HG03354 (cell line): ENCODE results near the gene KRTAP10-5.
"Not testable (repeated sequence)": the region's sequence is repeated elsewhere in the genome, so short reads cannot be mapped to it uniquely, and the experiment has no call there.

Experiments used
- ATAC-seq: cut with Tn5 transposase; IDR thresholded peaks from one replicate; pipeline ENCODE4 v1.9.1; 2021; ENCODE audit warnings: mild to moderate bottlenecking; ENCODE audit not compliant: unreplicated experiment, poor library complexity, severe bottlenecking

Gene KRTAP10-5, protein sequence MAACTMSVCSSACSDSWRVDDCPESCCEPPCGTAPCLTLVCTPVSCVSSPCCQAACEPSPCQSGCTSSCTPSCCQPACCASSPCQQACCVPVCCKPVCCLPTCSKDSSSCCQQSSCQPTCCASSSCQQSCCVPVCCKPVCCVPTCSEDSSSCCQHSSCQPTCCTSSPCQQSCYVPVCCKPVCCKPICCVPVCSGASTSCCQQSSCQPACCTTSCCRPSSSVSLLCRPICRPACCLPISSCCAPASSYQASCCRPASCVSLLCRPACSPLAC

DNA sequence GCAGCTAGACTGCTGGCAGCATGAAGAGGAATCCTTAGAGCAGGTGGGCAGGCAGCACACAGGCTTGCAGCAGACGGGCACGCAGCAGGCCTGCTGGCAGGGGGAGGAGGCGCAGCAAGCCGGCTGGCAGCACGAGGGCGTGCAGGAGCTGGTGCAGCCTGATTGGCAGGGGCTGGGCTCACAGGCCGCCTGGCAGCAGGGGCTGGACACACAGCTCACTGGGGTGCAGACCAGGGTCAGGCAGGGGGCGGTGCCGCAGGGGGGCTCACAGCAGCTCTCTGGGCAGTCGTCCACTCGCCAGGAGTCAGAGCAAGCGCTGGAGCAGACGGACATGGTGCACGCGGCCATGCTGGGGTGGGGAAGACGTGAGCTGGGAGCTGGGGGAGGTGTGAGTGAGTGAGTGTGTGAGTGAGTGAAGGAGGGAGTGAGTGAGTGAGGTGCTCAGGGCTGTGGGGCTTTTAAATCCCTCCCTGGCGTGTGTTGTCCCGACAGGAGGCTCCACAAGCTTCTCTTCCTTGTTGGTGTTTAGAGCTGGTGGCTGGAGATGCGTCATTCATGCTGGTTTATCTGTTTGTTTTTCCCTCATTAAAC, at the start of gene KRTAP10-5:
Gene KRTAP10-5 (minus strand): TSS at position 374 of the 591 bp plus-strand sequence. CDS start 26 bp downstream, at position 348.
- not testable (repeated sequence) for ATAC-seq

DNA sequence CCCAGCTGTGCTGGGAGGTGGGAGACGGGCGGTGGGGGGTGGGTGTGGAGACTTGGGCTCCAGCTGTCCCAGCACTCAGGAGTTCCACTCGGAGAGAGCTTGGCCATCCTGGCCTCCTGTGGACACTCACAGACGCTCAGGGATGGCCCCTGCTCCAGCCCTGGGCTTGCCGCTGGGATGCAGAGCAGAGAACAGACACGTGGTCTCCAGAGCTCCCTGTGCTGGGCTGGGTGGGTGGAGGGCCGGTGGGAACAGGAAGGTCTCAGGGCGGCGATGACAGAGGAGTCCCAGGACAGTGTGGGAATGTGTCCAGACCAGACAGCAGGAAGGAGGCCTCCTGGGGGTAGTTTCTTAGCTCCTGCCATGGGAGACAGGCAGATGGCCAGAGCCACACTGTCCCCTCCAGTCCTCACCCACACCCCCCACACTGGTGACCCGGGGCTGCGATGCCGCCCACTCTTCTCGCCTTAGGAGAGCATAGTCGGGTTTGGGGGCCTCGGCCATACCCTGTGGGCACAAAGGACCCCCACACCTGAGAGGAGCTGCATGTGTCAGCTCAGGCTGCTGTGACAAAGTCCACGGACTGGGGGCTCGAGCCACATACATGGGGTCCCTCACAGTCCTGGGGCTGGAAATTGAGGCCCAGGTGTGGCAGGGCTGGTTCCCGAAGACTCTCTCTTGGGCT, 48.4 kb upstream of the KRTAP10-5 start:
- ATAC-seq, result no peak

DNA sequence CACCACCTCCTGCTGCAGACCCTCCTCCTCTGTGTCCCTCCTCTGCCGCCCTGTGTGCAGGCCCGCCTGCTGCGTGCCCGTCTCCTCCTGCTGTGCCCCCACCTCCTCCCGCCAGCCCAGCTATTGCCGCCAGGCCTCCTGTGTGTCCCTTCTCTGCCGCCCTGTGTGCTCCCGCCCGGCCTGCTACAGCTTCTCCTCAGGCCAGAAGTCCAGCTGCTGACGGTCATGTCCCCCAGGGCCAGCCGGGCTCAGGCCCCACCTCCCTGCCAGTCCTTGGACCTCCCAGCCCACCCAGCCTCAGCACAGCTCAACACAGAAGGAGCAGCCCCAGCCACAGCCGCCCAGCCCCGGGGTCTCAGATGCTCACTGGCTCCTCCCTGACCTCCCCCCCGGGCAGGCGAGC, 47.4 kb upstream of the KRTAP10-5 start:
- not testable (repeated sequence) for ATAC-seq

DNA sequence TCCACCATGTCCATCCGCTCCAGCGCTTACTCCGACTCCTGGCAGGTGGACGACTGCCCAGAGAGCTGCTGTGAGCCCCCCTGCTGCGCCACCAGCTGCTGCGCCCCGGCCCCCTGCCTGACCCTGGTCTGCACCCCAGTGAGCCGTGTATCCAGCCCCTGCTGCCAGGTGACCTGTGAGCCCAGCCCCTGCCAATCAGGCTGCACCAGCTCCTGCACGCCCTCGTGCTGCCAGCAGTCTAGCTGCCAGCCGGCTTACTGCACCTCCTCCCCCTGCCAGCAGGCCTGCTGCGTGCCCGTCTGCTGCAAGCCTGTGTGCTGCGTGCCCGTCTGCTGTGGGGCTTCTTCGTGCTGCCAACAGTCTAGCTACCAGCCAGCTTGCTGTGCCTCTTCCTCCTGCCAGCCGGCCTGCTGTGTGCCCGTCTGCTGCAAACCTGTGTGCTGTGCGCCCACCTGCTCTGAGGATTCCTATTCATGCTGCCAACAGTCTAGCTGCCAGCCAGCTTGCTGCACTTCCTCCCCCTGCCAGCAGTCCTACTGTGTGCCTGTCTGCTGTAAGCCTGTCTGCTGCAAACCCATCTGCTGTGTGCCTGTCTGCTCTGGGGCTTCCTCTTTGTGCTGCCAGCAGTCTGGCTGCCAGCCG, 46.9 kb upstream of the KRTAP10-5 start:
- ATAC-seq, result not testable (repeated sequence)

DNA sequence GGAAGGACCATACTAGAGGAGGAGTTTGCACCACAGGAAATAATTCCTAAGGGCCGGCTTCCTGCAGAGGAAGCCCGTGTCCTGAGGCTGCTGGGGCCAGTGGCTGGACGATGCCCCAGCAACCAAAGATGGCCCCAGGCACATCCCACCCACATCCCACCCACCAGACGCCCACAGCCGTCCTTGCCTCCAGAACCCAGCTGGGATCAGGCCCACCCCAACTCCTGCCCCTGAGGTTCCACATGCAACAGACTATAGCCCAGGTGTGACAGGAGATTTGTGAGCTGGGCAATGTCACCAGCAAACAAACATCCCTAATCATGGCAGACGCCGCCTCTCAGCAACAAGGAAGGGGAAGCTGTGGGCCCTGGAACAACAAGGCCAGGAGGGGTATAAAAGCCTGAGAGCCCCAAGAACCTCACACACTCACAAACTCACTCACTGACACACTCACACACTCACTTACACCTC, 46.3 kb upstream of the KRTAP10-5 start, which contains the start of gene KRTAP10-9:
Gene KRTAP10-9 (plus strand): TSS at position 421 of the 471 bp plus-strand sequence. CDS start 79 bp downstream, outside the sequence.
- ATAC-seq, result no peak

DNA sequence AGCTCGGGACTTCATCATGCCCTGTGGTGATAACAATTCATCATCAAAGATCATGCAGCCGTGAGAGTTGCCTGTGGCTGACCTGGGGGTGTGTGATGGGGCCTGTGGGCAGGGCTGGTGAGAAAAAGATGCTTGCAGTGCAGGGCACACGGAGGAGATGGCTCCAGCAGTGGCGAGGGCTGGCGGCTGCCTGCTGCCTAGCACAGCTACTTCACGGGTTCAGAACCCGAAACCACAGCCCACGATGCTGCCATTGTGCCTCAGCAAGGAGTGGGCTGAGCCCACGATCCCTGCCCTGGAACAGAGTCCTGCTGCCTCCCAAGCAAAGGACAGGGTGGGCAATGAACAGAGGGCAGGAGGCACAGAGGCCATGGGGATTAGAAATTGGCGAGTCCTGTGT, 45.9 kb upstream of the KRTAP10-5 start:
- no peak for ATAC-seq

DNA sequence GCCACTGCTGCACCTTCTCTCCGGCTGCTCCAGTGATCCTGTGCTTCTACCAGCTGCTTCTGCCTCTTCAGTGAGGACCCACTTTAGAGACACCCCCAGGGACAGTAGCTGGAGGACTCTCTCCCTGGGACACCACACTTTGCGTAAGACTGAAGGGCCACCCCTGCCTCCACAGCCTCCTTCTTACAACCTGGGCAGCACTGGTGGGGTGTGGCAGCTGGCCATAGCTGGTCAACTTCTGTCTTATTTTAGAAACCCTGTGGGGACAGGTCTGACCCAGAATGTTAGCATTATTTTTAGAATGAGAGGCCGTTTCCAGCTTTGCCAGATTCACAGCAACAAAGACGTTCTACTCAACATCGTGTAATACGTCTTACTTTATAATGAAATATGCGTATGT, 45.4 kb upstream of the KRTAP10-5 start:
- no peak for ATAC-seq

DNA sequence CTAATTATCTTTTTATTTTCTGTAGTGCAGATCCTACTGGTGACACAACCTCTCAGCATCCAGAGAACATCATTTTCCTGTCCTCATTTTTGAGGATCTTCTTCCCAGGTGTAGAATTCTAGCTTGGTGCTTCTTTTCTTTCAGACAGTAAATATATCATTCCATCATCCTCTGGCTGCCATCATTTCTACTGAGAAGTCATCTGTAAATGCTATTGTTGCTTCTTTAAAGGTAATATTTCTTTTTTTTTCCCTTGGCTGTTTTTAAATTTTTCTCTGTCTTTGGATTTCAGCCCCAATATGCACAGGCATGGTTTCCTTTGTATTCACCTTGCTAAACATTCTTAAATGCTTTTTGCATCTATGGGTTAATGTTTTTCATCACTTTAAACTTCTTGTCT, 43.2 kb upstream of the KRTAP10-5 start:
- no peak for ATAC-seq

DNA sequence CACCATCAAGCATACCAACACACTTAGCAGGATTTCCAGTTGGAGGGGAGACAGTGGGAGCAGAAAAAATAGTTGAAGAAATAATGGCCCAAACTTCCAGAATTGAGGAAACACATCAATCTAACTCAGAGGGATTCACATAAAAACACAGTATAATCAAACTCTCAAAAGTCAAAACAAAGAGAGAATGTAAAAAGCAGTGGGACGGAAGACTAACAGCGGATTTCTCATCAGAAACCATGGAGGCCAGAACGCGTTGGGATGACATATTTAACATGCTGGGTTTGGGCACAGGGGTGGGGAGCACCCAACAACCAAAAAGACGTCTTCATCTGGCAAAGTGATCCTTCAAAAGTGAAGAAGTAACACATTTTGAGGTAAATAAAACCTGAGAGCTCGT, 39.5 kb upstream of the KRTAP10-5 start:
- ATAC-seq, result no peak

DNA sequence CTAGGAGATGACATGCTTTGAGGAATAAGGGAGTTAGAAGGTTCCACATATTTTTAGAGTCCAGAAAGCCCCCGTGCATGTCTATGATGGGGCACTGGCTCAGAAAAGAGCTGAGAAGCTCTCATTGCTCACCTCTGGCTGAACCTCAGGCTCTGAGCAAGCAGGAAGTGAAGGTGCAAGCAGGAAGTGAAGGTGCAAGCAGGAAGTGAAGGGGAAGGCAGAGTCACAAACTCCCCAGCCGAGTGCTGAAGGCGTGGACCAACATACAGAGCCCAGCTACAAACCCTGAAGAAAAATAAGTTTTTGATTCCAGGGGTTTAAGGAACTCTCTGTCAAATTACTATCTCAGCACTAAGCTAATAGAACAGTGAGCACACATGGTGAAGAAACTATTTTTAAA, 38.5 kb upstream of the KRTAP10-5 start:
- no peak for ATAC-seq

DNA sequence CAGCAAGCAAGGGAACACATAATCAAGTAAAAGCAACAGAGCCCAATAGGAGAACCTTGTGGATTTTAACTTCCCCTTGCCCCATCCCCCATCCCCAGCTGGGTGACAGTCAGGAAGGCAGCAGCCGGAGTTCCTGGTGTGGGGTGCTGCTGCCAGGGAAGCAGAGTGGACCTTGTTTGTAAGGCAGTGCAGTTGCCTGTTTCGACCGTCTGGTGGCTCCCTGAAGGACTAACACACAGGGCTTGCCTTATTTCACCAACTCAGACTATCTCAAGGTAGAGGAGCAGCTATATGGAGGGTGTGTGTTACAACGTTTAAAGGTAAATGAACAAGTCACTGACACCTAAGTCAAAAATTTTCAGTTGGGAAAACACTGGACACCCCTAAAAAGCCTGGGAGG, 38.1 kb upstream of the KRTAP10-5 start:
- no peak for ATAC-seq

DNA sequence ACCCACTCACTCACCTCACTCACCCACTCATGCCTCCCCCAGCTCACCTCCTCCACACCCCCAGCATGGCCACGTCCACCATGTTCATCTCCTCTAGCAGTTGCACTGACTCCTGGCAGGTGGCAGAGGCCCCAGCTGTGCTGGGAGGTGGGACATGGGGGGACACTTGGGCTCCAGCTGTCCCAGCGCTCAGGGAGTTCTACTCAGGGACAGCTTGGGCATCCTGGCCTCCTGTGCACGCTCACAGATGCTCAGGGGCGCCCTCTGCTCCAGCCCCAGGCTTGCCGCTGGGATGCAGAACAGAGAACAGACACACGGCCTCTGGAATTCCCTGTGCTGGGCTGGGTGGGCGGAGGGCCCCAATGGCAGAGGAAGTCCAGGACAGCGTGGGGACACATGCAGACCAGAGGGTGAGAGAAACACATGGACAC, 36.7 kb upstream of the KRTAP10-5 start:
- ATAC-seq, result no peak

DNA sequence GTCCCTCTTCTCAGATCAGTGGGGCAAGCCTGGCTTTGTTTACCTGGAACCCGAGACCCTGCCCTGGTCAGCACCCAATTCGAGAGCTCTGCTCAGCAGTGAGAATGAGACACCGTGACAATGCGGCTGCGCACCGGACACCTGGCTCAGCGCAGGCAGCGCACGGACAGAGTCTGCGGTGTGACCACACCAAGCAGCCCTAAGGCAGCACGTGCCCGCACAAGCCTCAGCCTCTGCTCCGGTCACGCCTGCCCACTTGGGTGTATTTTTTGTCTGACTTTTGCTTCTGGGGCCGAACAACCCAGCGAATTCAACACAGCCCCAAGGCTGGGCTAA, 36.2 kb upstream of the KRTAP10-5 start:
- no peak for ATAC-seq

DNA sequence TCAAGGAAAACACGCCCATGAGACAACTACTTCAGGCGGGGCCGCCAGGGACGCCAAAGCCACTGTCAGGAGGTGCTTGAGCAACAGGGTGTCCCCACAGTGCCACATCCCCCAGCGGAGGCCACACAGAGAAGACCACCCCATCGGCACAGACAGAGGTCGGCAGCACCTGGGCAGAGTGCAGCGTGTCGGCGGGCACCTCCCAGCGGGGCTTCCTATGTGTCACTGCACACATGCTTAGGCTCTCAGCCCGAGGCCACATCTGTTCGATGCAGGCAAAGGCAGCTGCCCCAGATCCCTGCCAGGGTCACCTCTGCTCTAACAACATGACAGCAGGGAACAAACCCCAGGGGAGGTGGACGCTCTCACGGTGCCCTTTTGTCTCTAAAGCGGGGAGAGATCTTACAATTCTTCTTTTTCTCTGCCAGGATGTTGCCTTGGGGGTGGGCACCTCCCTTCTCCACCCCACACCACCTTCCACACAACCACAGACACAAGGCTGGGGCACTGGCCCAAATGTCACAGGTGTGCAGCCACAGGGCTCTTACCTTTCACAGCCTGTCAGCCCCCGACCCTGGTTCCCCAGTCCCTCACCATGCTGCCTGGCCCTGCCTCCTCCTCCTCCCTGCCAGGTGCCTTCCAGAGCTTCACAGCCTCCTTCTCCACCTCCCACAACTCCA, 35.6 kb upstream of the KRTAP10-5 start:
- ATAC-seq, result no peak

DNA sequence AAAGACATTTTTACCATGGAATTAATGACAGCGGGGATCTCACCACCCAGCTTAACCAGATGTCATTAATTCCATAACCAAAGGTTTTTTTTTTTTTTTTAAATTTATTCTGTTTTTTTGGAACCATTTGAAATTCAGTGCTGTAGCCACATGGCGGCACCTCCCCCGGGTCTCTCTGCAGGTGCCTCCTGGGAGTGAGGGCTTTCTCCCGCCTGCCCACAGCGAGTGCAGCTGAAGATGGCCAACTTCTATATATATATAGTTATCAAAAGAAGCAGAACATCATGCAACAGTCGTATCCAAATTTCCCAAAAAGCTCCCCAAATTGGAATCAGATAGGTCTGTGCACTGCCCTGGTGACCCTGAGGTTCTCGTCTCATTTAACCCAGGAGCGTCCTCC, 35.1 kb upstream of the KRTAP10-5 start:
- no peak for ATAC-seq

DNA sequence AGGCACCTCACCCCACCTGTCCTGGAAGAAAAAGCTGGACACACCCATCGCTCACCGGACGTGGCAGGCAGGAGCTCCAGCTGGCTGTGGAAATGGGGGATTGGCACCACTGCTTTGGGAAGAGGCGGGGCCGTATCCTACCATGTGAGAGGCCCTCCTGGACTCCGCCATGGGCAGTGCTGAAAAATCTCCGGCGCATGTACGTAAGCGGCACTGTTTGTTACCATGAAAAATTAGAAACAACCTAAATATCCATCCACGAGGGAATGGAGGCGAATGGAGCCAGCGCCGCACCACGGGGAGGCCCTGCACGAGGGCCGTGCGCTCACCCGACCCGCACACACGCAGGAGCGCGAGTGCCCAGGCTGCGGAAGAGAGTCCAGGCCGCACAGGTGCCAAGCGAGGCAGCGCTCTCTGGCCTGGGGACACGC, 34.6 kb upstream of the KRTAP10-5 start:
- no peak for ATAC-seq

DNA sequence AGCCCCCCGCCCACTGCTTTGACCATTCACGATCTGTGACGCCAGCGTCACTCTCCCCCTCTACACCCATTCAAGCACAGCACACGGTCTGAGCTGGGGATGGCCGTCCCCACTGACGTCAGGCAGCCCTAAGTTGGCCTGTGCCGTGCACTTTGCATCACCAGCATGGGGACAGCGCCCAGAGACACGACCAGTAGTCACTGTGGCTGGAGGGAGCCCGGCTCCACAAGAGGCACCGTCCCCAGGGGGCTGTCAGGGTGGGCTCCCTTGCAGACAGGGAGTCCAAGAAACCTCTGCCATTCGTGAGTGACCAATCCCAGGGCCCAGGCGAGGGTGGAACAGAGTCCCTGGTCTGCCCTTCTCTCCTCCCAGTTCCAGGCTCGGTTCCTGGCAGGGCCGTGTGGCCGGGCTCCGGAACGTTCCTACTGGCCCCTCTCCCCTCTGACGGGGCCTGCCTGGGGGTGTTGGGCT, 33.8 kb upstream of the KRTAP10-5 start:
- ATAC-seq, result no peak

DNA sequence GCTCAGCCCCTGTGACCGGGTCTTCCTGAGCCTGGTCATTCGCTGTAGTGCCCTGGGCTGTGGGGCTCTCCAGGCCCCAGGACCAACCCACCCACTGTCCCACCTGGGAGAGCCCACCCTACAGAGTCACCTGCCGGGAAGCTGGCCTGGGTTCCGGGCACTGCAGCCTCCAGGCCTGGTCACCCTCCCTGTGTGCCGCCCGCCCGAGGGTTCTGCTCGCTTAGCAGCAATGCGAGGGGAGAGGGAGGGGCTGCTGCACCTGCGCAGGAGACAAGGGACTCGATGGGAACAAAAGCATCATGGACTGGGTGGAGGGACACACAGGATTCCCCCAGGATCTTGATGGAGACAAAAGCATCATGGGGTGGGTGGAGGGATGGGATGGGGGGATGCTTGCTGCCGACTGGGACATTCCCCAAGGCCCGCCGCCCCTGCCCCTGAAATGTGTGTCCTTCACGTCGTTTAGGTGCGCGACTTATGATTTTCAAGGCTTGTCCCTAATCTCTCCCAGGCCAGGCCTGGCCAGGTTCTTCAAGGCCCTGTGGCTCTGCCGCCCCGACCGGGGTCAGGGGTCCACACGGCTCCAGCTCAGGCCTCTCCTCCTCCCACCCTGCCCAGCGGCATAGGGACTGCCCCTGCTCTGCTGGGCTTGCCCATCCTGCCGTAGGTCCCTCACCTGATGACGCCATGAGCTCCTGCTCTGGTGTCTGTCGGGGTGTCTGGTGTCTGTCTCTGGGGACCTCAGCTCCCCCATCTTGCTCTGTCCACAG, 33.2 kb upstream of the KRTAP10-5 start:
- ATAC-seq, result no peak

DNA sequence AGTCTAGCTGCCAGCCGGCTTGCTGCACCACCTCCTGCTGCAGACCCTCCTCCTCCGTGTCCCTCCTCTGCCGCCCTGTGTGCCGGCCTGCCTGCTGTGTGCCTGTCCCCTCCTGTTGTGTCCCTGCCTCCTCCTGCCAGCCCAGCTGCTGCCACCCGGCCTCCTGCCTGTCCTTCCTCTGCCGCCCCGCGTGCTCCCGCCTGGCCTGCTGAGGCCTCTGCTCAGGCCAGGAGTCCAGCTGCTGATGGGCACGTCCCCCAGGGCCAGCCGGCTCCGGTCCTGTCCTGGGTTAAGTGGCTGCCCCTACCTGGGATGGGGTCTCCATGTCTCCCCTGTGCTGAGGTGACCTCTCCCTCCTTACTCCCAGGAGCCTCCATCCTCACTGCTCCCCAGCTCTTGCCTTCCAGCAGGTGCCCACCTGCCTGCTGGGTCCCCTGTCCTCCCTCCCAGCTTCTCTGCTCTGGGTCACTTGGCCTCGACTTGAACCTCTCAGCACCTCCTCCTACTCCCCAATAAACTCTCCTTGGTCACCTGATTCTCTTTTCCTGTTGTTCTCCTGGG, 32.3 kb upstream of the KRTAP10-5 start:
- no peak for ATAC-seq
